HS-27A (cell line): ENCODE measurements around the gene OR6K6.

Experiments used
- DNase-seq: peaks from one replicate; pipeline ENCODE4 v3.0.0-alpha.2; 2012; ENCODE audit warnings: low read depth, missing footprints

Gene OR6K6

DNA sequence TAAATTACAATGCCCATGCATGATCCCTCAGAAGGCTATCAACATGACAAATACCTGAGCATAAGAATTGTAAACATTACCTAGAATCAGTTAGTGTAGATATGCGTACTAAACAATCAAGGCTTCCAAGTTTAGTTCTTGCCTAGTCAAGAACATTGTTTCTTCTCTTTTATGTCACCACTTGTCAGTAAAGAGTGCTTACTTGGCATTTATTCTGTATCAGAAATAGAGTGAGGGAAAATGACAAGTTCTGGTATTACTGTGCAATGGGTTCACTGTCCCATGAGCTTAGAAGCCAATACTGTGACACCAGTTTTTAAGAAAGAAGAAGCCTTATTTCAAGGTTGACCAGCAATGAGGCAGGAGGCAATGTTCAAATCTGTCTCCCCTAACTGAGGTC, 49.2 kb downstream of the OR6K6 start:
- no peak for DNase-seq
